ENCODE results near the gene KLHL4.

DNA sequence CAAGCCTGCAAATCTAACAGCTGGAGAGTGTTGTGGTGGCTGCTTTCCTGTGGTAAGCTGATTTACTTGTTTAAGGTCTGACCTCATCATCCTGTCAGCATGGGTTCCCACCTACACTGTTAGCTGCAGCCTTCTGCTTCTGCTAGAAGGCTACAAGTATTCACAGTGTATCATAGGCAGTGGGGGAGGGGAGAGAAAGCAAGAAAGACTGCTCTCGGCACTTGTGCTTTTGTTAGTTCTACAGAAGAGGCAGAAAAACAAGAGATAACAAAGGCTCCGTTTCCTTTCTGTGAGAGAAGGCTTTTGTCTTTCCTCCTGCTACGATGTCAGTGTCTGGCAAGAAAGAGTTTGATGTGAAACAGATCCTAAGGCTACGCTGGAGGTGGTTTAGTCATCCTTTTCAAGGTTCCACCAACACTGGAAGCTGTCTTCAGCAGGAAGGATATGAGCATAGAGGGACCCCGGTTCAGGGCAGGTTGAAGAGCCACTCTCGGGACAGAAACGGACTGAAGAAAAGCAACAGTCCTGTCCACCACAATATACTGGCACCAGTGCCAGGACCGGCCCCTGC lies at the start of gene KLHL4:
- TF ChIP-seq ZNF274 (IDR thresholded peaks at IDR 0.05; ENCODE audit: low read depth, low read length) (no peak), YY1 (IDR thresholded peaks at IDR 0.05; ENCODE audit: insufficient read depth, insufficient read length) (no peak)

All from NT2/D1 (cell line).